ENCODE measurements around the gene PCP4L1.
A peak's percentile ranks its signal among the peaks of the same experiment; 100 is the strongest.
"Not testable (repeated sequence)": the region's sequence is repeated elsewhere in the genome, so short reads cannot be mapped to it uniquely, and the experiment has no call there.

The PCP4L1 gene

DNA sequence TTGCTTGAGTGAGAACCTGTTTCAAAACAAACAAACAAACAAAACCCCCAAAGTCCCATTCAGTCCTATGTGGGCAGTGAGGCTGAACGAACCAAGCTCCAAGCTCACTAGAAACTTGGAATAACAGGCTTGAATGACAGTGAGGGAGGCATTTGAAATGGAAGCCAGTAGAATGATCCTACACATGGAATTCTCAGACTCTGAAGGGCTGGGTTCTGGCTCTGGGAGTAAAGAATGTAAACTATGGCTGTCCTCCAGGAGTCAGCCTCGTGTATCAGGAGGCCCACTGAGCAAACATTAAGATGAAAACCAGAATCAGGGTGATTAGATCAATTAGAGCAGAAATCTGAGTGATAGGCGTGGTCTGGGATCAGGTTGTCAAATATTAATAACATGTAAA lies 14.9 kb downstream of the PCP4L1 start:
- no peak for DNase-seq

DNA sequence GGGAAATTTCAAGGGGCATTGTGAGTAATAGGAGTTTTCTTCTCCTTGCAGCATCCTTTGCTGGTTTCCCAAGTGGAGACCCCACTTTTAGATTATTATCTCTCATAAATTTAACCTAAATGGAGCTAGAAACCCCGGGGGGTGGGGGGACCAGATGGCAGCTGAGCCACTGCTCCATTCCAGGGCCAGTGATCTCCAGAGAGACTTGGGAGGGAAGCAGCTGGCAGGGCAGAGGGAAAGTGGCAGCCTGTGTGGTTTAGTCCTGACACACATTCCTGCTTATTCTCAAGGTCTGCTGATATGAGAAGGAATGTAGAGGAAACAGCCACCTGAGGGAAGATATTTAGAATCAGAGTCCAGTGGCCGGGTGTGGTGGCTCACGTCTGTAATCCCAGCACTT lies 16.3 kb downstream of the PCP4L1 start:
- no peak for DNase-seq

DNA sequence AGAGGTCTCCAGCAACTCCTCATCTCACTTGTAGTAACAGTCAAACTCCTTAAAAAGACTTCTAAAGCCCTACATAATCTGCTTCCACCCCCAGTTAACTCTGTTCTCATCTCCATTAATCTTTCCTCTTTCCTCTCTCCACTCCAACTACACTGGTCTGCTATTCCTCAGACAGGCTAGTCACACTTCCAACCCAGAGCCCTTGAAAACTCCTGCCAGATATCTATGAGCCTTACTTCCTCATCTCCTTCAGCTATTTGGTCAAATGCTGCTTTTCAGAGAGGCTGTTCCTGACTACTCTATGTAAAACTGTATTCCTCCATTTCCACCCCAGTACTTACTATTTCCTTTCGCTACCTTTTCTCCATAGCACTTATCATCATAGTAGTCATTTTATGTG lies 24.4 kb downstream of the PCP4L1 start:
- no peak for DNase-seq

DNA sequence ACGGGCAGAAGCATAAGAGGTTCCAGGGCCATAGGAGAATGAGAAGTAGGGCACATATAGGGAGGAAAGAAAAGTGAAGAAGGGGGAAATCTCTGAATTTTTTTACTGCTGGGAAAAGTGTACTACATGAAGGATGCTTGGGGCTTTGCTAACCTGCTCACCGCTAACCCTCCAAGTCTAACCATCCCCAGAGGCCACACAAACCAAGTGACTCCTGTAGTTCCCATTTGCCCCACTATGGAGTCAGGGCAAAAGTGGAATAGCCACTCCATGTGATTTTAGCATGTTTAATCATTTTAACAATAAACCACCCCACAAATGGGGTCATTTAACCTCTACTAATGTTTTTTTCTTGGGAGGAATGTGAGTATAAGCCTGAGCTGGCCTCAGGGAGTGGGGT lies 26.6 kb downstream of the PCP4L1 start:
- DNase-seq = no peak

DNA sequence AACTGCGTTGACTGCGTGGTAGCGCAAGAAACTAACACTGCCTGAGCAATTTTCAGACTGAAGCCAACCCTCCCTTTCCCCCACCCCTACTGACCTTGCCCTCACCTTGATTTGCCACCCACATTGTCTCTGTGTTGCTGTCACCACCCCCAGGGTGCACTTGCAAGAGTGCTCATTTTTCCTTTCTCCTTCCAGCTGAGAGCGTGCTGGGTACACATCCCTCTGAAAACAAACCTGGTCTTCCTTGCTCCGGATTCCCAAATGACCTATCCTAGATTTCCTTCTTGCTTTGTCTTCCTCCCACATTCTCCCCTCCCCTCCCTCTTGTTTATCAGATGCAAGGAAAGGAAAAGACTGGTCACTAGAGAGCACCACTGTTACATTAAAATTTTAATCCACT lies 27.0 kb downstream of the PCP4L1 start:
- no peak for DNase-seq

DNA sequence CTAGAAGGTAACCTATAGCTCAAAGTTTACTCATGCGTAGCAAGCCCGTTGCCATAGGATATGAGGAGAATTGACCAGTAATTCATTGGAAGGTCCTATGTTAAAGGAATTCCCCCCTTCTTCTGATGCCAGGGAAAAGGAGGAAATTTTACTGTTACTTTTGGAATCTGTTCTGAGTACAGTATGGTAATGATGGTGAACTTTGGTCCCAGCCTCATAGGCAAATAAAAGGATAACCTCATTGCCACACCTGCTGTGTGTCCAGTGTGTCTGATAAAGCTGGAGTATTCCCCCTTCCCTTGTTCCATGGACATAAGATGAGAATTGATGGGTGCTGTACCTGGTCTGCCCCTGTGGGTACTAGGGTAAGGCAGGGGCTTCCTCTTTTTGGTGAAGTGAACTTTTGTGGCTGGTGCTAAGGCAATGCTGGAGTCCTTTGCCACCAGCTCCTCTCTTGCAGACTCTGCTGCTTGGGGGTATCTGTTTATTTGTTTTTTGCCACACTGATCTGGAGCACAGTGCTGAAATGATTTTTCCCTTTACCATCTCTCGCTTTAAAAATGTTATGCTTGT lies 29.0 kb downstream of the PCP4L1 start:
- no peak for DNase-seq

DNA sequence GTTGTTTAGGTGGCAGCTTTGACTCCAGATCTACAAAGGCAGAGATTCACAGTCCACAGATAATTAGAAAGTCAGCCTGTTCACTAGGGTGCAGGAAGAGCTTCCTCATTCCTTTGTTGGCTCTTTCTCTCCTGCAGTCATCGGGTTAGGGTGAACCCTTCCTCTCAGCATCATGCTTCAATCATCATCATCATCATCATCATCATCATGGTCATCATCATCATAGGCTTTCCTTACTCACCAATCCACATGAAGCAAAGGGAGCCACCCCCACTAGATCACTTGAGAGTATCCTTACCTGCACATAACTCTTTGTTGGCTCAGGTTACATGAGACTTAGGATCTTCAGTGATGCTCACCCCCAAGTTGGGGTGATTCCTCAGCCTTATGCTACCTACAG lies 32.2 kb downstream of the PCP4L1 start:
- DNase-seq = no peak

DNA sequence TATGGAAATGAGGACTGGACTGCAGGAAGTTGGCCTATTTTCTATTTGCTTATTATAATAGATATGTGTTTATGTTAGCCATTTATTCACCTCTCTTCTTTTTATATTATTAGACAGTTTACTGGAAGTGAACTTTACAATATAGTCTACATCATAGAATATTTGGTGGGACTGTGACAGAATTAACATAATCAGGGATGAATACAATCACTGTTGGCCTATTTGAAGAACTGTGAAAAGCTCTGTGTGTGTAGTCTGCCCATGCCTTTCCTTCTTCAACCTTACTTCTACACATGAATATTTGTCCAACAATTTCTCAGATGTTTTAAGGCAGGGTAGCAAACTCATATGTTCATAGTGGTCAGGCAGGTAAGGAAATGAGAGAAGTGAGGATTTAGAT lies 38.9 kb downstream of the PCP4L1 start:
- no peak for DNase-seq

DNA sequence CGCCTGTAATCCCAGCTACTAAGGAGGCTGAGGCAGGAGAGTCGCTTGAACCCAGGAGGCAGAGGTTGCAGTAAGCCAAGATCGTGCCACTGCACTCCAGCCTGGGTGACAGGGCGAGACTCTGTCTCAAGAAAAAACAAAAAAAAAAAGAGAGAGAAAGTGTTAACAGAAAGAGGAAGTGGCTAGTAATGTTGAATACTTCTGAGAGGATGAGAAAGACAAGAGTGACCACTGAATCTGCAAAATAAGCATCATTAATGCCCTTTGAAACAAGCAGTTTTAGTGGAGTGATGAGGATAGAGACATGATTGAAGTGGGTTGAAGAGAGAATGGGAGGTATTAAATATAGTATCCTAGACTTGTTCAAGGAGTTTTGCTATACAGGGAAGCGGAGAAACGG lies 39.6 kb downstream of the PCP4L1 start:
- no peak for DNase-seq

DNA sequence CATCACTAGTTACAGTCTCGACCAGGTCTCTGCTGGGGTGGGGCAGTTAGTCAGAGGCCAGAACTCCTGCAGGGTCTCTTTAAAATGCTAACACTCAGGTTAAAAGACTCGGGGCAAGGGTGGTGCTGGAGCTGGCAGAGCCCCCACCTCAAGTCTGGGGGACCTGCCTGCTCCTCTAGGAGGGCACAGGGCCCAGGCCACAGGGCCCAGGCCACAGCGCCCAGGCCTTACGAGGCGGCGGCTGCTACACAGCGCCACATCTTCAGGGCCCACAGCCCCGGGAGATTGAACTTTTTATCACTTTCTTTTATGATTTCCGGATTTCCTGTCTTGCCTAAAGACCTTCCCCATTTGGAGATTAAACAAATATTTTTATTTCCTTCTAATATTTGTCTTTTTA lies 40.8 kb downstream of the PCP4L1 start:
- DNase-seq = no peak

DNA sequence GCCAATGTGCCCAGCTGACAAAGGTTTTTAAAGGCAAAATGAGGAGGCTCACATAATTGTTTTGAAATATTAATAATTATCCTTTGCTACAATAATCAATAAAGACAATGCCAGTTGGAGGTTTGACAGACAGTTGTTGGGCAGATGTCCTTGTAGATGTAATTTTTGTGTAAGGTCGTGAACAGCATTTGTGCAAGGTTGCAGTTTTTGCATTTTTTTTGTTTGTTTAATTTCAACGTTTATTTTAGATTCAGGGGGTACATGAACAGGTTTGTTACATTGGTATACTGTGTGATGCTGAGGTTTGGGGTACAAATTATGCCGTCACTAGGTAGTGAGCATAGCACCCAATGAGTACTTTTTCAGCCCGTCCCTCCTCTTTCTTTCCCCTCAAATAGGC lies 41.9 kb downstream of the PCP4L1 start:
- DNase-seq = no peak

DNA sequence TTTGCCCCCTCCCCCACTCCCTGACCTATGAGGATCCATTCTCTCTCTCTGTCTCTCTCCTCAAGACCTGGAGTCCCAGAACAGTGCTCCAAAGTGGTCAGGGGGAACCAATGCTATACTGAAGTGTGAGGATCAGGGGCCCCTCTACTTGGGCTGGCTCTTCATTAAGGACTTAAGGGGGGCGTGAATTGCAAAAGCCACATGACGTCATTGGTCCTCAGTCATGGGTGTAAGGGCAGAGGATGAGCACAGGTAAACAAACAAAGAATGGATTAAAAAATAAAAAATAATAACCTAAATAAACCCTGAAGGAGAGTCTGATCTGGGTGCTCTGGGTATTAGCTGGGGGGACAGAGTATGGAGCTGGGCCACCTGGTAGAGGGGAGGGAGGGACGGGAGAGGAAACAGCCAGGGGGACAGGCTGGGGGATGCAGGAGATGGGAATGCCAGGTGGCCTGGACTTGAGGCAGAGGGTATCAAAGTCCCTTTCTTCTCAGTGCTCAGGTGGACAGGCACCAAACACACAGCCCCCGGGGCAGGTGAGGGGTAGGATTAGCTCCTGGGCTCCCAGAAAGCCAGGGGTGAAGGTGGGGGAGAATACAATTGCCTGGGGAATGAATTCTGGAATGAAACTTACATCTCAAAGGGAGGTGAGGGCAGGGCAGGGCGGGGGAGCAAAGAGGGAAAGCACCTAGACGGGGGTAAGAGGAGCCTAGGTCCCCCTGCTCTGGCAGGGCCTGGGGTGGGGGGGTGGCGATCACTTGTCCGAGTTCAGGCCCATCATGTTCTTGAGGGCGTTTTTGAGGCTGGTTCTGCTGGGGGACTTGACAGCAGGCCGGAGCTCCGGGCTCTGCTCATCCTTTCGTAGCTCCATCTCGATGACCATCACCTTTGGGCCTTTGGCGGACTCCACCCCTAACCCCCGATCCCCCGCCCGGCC lies 46.7 kb downstream of the PCP4L1 start:
- DNase-seq = no peak

DNA sequence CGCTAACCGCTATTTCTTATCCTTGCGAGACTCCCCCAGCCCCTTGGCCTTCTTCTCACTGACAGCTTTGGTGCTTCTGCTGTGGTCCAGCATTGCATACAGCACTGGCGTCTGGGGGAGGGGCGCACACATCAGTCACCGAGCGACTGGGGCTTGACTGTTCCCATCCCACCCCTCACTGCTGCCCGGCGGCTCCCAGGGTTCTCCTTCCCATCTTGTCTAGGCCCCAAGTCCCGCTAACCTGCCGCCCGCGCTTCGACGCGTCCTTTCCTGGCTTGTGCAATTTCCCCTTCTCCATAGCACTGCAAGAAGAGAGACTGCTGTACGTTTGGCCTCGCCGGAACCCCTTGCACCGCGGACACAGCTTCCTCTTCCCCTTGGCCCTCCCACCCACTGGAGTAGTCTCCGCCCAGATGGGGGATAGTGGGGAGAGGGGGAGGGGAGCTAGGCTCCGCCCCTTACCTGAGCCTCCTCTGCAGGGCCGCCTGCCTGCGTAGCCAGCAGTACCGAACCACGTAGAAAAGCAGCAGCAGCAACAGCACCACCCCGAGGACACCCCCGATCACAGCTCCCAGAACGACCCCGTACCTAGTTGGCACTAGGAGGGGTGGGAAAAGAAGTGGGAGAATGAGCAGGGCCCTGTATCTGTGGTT lies 47.4 kb downstream of the PCP4L1 start:
- DNase-seq = peak; percentile 80

DNA sequence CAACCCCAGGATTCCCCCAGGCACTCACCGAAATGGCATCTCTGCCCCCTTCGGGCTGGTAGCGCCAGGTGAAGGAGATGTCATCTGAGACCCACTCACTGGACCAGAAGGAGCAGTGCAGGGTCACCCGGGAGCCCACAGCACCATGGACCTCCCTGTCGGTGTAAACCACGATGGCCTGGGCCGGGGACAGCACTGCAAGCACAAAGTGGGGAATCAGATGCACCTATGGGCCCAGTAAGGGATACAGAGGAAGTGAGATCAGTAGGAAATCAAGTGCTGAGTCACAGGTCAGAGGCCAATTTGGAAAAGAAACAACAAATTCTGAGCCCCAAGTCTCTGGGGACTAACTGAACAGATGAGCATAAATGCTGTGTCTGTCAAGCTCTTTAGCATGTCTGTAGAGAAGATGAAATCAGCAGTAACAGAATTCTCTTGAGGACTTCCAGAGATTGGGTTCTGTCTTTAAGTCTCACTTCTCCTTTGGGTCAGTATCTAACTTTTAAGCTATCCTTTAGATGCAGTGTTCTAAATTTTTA lies 48.8 kb downstream of the PCP4L1 start:
- peak; percentile 26 for DNase-seq

DNA sequence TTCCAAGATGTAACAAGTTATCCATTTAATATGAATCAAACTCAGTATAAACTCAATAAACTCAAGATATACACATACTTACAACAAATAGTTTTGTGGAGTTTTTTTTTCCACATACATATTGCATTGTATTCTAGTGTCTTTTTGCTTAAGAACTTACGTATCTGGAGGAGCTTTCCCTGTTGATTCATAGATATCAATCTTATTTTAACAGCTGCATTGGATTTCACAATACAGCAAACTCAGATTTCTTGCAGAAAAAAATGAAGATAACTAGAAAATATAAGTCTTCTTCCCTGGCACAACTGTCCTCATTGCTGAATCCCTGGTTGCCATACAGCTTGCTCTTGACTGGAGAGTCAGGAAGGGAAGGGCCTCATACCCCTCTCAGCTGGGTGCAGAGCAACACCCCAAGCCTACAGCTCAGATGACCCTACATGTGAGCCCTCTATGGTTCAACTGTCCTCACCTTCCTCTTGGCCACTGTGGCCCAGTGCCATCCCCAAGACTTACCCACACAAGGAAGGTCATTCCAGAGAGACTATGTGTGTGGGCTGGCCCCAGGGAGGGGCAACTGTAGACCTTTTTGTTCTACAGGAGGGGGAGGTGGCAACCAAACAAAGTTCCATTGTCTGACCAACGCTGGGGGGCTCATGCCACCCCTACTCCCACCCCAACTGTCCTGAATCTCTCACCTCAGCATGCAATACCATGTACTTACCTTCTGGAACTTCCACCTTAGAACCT lies 49.5 kb downstream of the PCP4L1 start:
- DNase-seq = no peak

DNA sequence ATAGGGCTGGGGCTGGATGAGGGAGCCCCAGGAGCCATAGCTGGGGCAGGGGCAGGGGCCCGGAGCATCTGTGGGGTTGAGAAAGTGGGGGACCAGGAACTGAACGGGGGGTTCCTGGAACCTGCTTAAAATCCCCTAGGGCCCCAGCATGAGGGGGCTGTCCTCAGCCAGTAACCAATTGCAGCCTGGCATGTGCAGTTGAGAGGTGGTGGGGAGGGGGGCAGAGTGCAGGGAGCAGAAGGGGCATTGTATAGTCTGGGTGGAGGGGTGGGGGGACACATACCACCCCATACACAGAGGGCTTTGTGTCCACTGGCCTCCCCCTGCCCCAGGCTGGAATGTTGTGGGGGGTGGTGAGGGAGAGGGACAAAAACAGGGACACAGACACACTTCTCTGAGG lies 51.3 kb downstream of the PCP4L1 start, which contains the start of gene MPZ:
Gene MPZ, minus strand, starts transcription at position 101 of the 400 bp plus-strand sequence. Its CDS starts 63 bp downstream, at position 38.
- DNase-seq = no peak

DNA sequence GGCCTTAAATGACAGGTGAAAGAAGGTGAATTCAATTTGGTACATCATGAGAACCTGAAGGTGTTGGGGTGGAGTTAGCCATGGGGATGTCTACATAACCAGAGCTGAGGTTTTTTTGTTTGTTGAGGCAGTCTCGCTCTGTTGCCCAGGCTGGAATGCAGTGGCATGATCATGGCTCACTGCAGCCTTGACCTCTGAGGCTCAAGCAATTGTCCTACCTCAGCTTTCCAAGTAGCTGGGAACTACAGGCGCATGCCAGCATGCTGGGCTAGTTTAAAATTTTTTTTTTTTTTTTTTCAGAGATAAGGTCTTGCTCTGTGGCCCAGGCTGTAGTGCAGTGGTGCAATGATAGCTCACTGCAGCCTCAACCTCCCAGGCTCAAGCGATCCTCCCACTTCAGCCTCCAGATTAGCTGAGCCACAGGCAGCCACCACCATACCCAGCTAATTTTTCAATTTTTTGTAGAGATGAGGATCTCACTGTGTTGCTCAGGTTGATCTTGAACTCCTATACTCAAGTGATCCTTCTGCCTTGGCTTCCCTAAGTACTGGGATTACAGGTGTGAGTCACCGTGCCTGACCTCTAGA lies 53.1 kb downstream of the PCP4L1 start:
- DNase-seq = no peak

DNA sequence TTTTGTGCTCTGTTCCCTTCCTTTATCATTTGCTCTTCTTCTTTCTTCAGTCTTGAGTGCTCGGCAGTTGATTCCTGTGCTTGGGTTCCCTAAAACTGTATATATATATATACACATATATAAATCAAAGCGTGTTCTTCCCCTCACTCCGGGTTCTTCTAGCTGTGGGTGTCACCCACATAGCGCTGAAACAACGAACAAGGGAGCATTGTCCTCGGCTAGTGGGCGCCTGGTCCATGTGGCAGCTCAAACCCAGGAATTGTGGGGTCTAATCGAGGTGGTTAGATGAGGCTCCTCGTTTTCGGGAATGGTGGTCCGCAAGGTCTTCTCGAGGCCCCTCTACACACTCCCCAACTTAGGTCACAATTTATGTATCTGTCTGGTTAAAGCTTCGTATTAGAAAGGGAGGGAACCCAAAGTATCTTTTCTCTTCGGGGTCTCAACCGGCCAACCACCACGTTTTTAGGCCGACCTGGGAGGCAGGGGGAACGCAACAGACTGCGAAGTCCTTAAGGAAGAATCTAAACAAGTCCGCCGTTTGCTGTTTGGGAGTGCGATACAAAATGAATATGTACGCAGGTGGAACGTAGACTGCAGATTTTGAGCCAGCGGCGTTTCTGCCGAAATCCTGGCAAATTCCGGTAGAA lies 55.1 kb downstream of the PCP4L1 start:
- no peak for DNase-seq

DNA sequence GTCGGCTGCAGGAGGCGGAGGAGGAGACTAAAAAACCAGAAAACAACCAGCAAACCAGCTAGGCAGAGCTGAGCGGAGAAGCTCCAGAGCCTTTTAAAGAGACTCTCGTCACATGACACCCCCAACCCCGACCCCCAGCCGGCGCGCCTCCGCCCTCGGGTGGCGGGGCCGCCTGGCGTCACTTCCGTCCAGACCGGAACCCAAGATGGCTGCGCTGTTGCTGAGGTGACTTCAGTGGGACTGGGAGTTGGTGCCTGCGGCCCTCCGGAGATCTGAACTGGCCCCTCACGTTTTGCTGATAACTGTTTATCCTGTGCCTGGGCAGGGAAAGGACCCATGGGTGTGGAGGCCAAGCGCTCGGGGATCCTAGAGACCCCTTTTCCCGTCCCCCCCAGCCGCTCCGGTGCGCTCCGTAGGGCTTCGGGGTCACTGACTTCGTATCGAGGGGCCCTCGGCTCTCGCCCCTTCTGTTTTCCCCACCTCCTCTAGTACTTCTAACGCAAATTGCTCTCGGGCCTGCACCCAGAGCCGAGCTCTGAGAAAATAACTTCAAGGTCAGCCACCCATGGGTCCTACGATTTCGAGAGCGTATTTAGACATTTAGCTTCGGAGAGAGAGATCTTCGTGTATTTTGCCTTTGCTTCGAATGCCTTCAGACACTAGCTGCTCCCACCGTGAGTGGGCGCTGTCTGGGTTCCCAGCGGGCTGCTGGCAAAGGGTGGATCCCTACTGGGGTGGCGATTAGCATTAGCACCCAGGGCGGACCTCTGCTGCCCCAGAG lies 55.8 kb downstream of the PCP4L1 start, which contains the start of gene SDHC:
Gene SDHC, plus strand, starts transcription at position 181 of the 781 bp plus-strand sequence. Its CDS starts 25 bp downstream, at position 206.
- peak; percentile 88 for DNase-seq

DNA sequence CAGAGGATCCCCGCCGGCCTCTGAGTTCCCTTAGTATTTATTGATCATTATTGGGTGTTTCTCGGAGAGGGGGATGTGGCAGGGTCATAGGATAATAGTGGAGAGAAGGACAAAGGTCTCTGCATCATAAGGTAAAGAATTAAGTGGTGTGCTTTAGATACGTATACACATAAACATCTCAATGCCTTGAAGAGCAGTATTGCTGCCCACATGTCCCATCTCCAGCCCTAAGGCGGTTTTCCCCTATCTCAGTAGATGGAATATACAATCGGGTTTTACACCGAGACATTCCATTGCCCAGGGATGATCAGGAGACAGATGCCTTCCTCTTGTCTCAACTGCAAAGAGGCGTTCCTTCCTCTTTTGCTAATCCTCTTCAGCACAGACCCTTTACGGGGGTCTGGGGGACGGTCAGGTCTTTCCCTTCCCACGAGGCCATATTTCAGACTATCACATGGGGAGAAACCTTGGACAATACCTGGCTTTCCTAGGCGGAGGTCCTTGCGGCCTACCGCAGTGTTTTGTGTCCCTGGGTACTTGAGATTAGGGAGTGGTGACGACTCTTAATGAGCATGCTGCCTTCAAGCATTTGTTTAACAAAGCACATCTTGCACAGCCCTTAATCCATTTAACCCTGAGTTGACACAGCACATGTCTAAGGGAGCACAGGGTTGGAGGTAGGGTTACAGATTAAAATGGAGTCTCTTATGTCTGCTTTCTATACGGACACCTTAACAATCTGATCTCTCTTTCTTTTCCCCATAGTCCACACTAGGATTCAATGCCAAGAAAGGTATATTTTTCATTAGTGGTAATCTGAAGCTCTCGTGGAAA lies 57.5 kb downstream of the PCP4L1 start:
- DNase-seq = not testable (repeated sequence)
